ENCODE data around the gene PPP1R11. TPM values are rescaled to one million over a fixed set of nuclear protein-coding genes. Genes with fewer than 3 reads are reported as not detected.

PPP1R11 gene
- total RNA-seq, 1 donor = 23.7 TPM

- peak; percentile 35 for TF ChIP-seq CTCF (IDR thresholded peaks at IDR 0.05; ENCODE audit: insufficient read depth, low read depth, low read length)
- peak; percentile 23 for DNase-seq (ENCODE audit: low read depth)
These were observed 9.1 kb downstream of the PPP1R11 start for GRCh38 chr6:30075790-30076732.

GRCh38 chr6:30077218-30077617, 10.2 kb downstream of the PPP1R11 start:
- no peak for DNase-seq (ENCODE audit: low read depth)
- TF ChIP-seq CTCF (IDR thresholded peaks at IDR 0.05; ENCODE audit: insufficient read depth, low read depth, low read length) = no peak
- no peak overlapping the region for H3K4me3 ChIP-seq (ENCODE audit: low read depth, low read length)

More at GRCh38 chr6:30075790-30076732, 9.1 kb downstream of the PPP1R11 start:
- no peak overlapping the region for H3K4me3 ChIP-seq (ENCODE audit: low read depth, low read length)

GRCh38 chr6:30087876-30088275, 20.9 kb downstream of the PPP1R11 start:
- no peak for TF ChIP-seq CTCF (IDR thresholded peaks at IDR 0.05; ENCODE audit: insufficient read depth, low read depth, low read length)
- no peak overlapping the region for H3K4me3 ChIP-seq (ENCODE audit: low read depth, low read length)
- no peak for DNase-seq (ENCODE audit: low read depth)

GRCh38 chr6:30091577-30092381, 24.8 kb downstream of the PPP1R11 start:
- TF ChIP-seq CTCF (IDR thresholded peaks at IDR 0.05; ENCODE audit: insufficient read depth, low read depth, low read length) = no peak
- H3K4me3 ChIP-seq (ENCODE audit: low read depth, low read length) = no peak overlapping the region
- peak; percentile 42 for DNase-seq (ENCODE audit: low read depth)

GRCh38 chr6:30092852-30093543, 26.0 kb downstream of the PPP1R11 start:
- TF ChIP-seq CTCF (IDR thresholded peaks at IDR 0.05; ENCODE audit: insufficient read depth, low read depth, low read length) = no peak
- H3K4me3 ChIP-seq (ENCODE audit: low read depth, low read length) = no peak overlapping the region
- DNase-seq (ENCODE audit: low read depth) = no peak

GRCh38 chr6:30093951-30094661, 27.1 kb downstream of the PPP1R11 start:
- H3K4me3 ChIP-seq (ENCODE audit: low read depth, low read length) = no peak overlapping the region
- no peak for TF ChIP-seq CTCF (IDR thresholded peaks at IDR 0.05; ENCODE audit: insufficient read depth, low read depth, low read length)
- no peak for DNase-seq (ENCODE audit: low read depth)

Measured in fibroblast of villous mesenchyme (primary cell).